Activated CD4-positive, alpha-beta T cell treated with anti-CD3 and anti-CD28 coated beads, Interleukin-2, Interleukin-6, amounts not matched to agents 100 ng/mL and 50 ng/mL, durations not matched to agents 16 hours and 8 hours (primary cell): ENCODE results near the gene GLIPR1.
A peak's percentile ranks its signal among the peaks of the same experiment; 100 is the strongest.
"Not testable (repeated sequence)": the region's sequence is repeated elsewhere in the genome, so short reads cannot be mapped to it uniquely, and the experiment has no call there.

Experiments used
- DNase-seq: peaks from one replicate; pipeline ENCODE4 v3.0.0-alpha.2; 2020

Gene GLIPR1

DNA sequence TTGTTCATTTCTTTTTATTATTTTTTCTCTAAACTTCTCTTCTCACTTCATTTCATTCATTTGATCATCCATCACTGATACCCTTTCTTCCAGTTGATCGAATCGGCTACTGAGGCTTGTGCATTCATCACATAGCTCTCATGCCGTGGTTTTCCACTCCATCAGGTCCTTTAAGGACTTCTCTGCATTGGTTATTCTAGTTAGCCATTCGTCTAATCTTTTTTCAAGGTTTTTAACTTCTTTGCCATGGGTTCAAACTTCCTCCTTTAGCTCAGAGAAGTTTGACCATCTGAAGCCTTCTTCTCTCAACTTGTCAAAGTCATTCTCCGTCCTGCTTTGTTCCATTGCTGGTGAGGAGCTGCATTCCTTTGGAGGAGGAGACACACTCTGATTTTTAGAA lies 41.6 kb downstream of the GLIPR1 start:
- not testable (repeated sequence) for DNase-seq

DNA sequence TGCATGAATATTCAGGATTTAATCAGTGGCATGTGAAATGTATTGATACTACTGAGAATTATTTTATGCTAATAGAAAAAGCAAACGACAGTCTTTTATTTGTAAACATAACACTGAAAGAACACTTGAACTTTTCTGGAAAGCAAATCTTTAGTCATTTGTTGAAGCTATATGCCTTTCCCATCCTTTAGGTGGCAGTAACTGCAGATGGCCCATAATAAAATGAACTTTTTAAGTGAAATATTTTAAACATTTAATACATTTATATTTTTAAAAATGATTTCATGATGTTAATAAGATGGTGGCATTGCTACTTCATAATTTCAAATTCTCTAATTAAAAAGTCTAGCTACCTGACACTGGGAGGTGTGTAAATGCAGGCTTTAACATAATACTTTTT lies 44.7 kb downstream of the GLIPR1 start:
- no peak for DNase-seq

DNA sequence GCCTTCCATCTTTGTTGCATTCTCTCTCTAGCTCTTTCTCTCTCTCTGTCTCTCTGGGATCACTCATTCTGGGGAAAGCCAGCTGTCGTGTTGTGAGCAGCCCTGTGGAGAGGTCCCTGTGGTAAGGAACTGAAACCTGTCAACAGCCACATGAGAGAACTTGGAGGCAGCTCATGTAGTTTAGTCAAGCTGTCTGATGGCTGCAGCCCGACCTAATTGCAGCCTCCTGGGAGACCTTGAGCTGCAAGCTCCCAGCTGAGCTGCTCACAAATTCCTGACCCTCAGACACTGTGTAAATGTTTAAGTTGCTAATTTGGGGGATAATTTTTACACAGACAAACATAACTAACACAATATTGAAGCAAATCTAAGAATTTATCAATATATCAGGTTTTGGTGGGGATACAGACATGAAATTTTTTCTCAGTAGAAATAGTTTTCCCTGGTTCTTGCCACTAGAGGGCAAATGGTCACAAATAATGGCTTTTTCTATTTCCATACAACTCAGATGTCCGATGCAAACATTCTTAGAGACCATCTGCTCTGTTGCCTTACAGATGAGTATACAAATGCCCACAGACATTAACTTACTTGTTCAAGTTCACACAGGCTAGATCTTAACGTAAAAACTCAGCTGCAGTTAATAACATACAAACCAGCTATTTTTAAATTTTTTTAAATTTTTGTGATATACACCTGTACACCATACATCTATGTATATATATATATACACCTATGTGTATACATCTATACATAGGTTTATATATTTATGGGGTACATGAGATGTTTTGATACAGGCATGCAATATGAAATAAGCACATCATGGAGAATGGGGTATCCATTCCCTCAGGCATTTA lies 46.3 kb downstream of the GLIPR1 start:
- DNase-seq, result peak; percentile 64

DNA sequence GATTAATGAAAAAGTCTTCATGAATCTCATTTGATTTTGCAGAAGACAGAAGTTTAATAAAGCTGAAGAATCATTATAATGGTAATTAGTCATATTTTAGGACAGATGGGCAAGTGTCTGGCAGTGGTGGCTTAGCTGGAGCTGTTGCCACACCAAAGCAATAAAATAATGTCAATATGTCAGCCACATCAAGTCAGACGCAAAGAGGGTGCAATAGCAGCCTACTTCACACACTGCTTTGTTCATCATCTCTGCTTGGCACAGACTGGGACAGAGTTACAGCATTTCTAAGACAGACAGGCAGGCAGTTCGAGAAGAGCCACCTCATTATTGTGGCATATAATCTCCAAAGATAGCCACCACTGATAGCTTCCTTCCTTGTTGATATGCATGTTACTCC lies 47.7 kb downstream of the GLIPR1 start:
- no peak for DNase-seq

DNA sequence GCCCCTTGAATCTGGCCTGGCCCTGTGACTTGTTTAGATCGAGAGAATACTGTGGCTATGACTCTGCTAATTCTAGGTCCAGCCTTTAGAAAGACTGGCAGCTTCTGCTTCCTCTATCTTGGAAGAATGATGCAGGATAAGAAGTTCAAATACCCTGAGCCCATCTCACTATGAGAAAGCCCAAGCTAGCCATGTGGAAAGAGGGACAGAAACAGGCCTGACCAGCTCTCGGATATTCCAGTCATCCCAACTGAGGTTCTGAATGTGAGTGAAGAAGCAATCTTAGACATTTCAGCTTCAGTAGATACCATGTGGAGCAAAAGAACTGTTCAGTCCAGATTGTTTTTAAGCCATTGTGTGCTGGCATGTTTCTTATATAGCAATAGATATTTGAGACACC lies 48.1 kb downstream of the GLIPR1 start:
- no peak for DNase-seq

DNA sequence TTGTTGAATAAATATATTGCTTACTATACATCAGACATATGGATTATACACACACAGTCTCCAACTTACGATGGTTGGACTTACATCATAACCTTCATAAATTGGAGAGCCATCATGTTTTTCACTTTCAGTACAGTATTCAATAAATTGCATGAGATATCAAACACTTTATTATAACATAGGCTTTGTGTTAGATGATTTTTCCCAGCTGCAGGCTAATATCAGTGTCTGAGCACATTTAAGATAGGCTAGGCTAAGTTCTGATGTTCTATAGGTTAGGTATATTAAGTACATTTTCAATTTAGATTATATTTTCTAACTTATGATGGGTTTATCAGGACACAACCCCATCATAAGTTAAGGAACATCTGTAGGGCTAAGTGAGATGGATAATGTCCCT lies 48.8 kb downstream of the GLIPR1 start:
- no peak for DNase-seq

DNA sequence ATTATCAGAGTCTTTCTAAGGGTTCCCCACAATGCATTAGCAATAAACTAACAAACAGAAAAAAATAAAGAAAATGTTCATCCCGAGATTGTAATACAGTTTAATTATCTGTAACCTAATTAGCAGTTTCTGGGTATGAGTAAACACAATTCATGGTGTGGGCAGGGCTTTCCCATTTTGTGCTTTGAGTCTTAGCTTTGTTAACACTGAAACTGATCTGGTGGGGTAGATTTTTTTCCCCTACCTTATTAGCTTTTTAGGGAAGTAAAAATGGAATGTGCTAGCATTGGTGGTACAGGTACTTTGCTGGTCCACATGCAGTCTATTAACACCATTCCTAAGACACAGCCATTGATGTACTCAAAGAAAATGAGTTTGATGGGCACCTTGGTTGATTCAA lies 49.3 kb downstream of the GLIPR1 start:
- no peak for DNase-seq

DNA sequence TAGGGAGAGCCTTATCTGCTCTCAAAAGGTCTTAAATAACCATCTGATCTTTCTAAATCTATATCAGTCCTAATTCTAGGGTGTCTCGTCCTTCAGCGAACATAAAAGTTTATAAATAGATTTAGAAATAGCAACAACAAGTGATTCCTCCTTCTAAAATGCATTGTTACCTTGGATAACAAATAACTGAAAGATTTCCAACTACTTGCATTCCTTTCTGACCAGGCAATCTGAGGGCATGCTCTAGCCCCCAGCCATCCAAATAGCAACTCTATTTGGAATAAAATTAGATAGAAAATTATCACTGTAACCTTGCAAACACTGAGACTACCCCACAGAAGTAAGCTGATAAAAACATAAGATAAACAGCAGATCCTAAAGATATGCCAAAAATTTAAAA lies 52.7 kb downstream of the GLIPR1 start:
- no peak for DNase-seq

DNA sequence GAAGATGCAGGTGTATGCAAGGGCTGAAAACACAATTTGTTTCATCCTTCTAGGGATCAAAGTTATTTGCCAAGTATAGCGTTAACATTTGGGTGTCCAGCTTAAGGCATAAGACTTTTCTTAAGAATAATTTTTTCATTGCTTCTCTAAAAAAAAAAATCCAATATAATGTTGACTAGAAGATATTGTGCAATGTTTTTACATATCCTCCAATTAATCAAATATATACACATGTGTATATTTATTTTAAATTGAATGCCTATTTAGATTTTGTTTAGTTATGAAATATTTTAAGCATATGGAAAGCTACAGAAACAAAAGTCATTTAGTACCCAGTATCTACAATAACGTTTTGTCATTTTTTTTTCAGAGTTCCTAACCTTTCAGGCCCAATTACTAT lies 59.3 kb downstream of the GLIPR1 start:
- no peak for DNase-seq

DNA sequence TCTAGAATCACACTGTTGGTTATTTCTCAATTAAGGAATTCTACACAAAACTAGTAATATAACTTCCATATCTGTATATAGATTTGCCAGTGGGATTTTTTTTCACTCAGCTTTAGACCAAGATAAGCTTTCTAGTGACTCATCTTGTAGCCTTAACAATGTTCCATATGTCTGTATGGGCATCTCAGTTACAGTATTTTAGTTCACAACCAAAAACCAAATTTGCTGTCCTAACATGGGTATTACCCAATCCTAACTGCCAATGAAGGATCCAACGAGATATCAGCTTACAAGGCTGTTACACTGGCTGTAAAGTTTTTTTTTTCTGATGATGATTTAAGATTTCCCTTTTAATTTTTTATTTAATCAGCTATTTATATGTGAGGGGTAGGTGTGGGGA lies 62.4 kb downstream of the GLIPR1 start:
- DNase-seq, result no peak

DNA sequence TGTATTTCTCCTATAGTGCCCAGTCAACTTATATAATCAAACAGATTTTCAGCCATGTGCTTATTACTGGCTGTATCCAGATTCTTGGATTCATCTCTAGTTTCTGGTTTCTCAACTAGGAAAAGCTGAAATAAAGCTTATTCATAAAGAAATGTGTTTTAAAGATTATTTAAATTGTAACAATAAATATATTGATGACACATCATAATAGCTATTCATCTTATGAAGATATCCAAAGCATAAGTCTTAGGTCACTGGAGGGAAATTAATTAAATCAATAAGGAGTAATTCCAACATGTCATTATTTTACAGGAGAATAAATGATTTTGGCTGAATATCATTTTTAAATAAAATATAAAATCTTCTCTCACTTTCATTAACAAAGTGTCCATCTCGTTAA lies 63.0 kb downstream of the GLIPR1 start:
- no peak for DNase-seq

DNA sequence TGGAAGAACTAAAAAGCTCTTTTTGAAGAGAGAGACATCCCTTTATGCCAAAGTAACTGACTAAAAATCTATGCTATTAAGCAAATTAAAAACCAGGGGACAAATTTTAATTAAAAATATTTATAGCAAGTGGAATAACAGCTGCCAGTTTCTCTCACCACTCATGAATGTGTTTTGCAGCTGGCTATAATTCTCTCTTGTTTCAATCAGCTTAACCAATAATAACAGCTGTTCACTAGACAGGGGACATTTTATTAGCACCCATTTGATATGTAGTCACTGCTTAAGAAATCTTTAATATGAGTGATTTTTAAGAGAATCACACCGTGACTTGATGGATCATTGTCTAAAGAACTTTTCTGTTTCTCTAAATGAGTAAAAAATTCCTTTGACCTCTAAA lies 65.1 kb downstream of the GLIPR1 start:
- no peak for DNase-seq

DNA sequence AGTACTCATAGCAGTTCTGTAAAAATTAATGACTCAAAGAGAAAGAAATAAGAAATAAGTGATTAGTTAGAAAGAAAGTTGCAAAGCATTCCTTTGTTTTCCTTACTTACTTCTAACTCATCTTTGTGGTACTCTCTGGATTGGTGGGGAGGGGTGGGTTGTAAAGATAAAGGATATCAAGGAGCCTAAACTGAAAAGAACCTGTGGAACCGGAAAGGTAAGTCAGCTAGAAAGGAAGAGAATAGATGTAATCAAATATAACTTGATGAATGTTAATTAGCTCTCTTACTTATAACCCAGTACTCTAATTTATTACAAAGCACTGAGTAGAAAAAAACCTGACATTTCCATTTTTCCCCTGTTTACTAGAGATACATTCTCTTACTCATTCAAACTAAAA lies 68.3 kb downstream of the GLIPR1 start:
- DNase-seq, result no peak

DNA sequence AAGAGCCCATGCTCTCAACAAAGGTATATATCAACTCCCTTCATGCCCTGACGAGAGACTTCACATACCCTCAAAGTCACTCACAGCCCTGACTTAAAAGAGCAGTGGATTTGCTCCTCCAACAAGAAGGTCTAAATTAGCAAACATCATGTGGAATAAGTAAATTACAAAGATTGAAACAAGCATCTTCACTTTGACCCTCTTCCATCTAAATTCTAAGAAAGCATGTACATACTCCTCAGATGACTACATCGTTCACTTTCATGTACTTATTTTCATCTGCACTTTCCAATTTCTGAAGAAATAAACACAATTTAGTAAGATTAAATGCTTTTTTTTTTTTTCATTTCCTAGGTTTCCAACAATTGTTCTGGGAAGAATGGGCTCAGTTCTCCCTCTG lies 69.4 kb downstream of the GLIPR1 start:
- peak; percentile 2 for DNase-seq

DNA sequence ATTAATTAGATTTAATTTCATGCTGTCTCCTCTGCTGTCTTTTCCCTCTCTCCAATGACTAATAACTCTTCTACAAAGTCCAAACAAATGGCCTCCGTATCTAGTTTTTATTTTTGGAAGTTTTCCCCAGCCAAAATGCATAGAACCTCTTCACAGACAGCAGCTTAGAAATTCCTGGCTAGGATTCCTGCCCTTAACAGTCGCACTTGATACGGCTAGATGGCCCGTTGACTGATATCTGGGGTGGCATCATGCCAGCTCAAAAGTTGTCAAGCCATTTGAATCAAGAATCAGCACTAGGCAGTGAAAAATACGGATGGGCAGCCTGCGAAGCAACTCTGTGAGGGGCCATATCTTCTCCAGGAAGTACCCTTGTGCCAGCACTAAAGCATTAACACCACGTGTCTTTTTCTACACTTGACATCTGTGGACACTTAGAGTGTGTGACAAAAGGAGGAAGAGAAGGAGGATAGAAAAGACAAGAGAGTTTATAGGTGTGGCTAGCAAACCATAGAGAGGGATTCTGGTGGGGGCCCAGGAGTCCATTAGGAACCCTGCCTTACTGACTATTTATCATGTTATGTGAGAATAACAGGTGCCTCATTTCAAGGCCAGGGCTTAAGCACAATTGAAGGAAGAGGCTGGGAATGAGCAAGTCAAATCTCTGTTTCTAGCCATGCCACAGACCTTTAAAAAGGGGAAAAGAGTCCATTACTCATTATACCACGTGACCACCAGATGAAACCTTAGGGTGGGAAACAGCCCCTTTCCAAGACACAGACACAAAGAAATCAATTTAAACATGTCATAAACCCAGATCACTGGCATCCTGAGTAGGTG lies 70.1 kb downstream of the GLIPR1 start:
- DNase-seq, result no peak

DNA sequence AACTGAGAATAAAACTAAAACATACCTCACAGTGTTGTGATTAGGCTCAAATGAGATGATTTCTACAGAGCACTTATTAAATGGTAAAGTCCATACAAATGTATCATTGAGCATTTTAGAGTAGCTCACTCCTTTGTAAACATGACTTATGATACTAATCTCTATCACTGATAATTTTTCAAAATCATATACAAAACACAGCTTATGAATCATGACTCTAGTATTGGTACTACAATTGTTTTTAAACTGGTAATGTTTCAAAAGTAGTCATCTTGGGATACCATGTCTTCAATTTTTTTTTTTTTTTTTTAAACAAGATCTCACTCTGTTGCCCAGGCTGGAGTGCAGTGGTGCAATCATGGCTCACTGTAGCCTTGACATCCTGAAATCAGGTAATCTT lies 70.9 kb downstream of the GLIPR1 start:
- DNase-seq, result no peak

DNA sequence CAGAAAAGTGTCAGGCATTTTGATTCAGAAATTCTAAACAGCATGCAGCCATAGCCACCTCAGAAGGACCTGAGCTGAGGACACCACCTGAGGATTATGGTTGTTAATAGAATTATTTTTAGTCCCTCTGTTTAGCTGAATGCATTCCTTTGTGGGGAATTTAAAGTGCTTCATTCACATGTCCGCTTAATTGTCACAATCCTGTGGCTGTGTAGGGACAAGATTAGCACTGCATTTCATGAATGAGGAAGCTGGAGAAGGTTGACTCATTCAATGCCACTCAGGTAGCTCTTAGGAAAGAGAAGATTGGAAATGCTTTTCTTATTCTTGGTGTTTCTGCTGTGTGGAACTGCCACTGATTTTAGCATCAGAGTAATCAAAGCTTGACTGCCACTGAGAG lies 72.8 kb downstream of the GLIPR1 start:
- DNase-seq, result no peak
